SK-N-SH (cell line): ENCODE data around the gene SIK1.
"Not testable (repeated sequence)": the region's sequence is repeated elsewhere in the genome, so short reads cannot be mapped to it uniquely, and the experiment has no call there.

ENCODE experiments used
- RAD21 ChIP-seq: IDR thresholded peaks from 2 replicates; pipeline ENCODE4 v1.6.1; 2012; ENCODE audit warnings: mild to moderate bottlenecking, low read length
- RCOR1 ChIP-seq: fragments of 150-350 bp; IDR thresholded peaks from 2 replicates; pipeline ENCODE4 v1.6.1; 2017; ENCODE audit warnings: antibody characterized with exemption, low read length
- RXRA ChIP-seq: IDR thresholded peaks from 2 replicates; pipeline ENCODE4 v1.4.0; 2012; ENCODE audit warnings: low read depth, mild to moderate bottlenecking, borderline replicate concordance
- YY1 ChIP-seq: IDR thresholded peaks from 2 replicates; pipeline ENCODE4 v1.4.0; 2012; ENCODE audit warnings: low read depth, mild to moderate bottlenecking

GRCh38 chr21:43399136-43399535, 27.8 kb downstream of the SIK1 start:
- TF ChIP-seq RAD21, YY1, RXRA, RCOR1: not testable (repeated sequence)
